GM13976 (cell line): ENCODE results near the gene IFNA21.
"Not testable (repeated sequence)": the region's sequence is repeated elsewhere in the genome, so short reads cannot be mapped to it uniquely, and the experiment has no call there.

ENCODE experiments used
- DNase-seq: peaks from one replicate; pipeline ENCODE4 v3.0.0; 2012; ENCODE audit warnings: low spot score
- CTCF ChIP-seq: IDR thresholded peaks from 2 replicates; pipeline ENCODE4 v1.5.1; 2012; ENCODE audit warnings: borderline replicate concordance, mild to moderate bottlenecking; ENCODE audit not compliant: insufficient read depth; ENCODE audit errors: extremely low read depth, missing control alignments, control extremely low read depth
- in situ Hi-C: fragments of 300-500 bp; cut with MboI; formaldehyde crosslinking; loops from one replicate; pipeline ENCODE4 v1.12.0; 2022; ENCODE audit warnings: low sequenced_read_pairs, mixed read lengths, inconsistent platforms; ENCODE audit not compliant: unreplicated experiment

The IFNA21 gene

GRCh38 chr9:21154018-21154608, 12.3 kb downstream of the IFNA21 start:
- DNase-seq, result peak; percentile 38
- in situ Hi-C loops, result no loop called here
- peak; percentile 37 for TF ChIP-seq CTCF

GRCh38 chr9:21153336-21154017, 13.0 kb downstream of the IFNA21 start:
- in situ Hi-C loops, result no loop called here
- TF ChIP-seq CTCF, result no peak
- no peak for DNase-seq

- in situ Hi-C loops, result no loop called here
- peak; percentile 21 for DNase-seq
- TF ChIP-seq CTCF, result no peak
Measured at GRCh38 chr9:21144603-21145002, 21.9 kb downstream of the IFNA21 start.

- DNase-seq, result peak; percentile 17
Measured at GRCh38 chr9:21141427-21141882, 25.0 kb downstream of the IFNA21 start, which contains the start of gene IFNW1. IFNW1 (minus strand) TSS chr9:21141832; CDS start chr9:21141570, 262 bp downstream.

GRCh38 chr9:21137020-21137419, 29.4 kb downstream of the IFNA21 start:
- in situ Hi-C loops, result no loop called here
- no peak for DNase-seq
- no peak for TF ChIP-seq CTCF

More at GRCh38 chr9:21141427-21141882, 25.0 kb downstream of the IFNA21 start, which contains the start of gene IFNW1:
- in situ Hi-C loops, result no loop called here
- TF ChIP-seq CTCF, result no peak

- DNase-seq, result no peak
- TF ChIP-seq CTCF, result no peak
- in situ Hi-C loops, result no loop called here
Measured at GRCh38 chr9:21135736-21136135, 30.7 kb downstream of the IFNA21 start.

- DNase-seq, in situ Hi-C loops: not testable (repeated sequence)
Measured at GRCh38 chr9:21128186-21128585, 38.3 kb downstream of the IFNA21 start.
